ENCODE measurements around the gene BRD3OS.

GRCh38 chr9:133981589-133981957 is 43.7 kb upstream of the BRD3OS start:
- TF ChIP-seq CTCF (IDR thresholded peaks at IDR 0.05) = no peak
- TF ChIP-seq ATF6 (CRISPR knock-in tag; IDR thresholded peaks at IDR 0.05) = no peak
- TF ChIP-seq MAX (CRISPR knock-in tag; IDR thresholded peaks at IDR 0.05) = no peak

Measured in WTC11 (cell line).